NCI-H187 treated with DMSO at 0.1 percent for 48 hours (cell line): Measurements from ENCODE around the gene KCNJ6.

Experiments
- DNase-seq: peaks from one replicate; lab custom pipeline; 2025; lab: John Stamatoyannopoulos, UW

Gene KCNJ6

DNA sequence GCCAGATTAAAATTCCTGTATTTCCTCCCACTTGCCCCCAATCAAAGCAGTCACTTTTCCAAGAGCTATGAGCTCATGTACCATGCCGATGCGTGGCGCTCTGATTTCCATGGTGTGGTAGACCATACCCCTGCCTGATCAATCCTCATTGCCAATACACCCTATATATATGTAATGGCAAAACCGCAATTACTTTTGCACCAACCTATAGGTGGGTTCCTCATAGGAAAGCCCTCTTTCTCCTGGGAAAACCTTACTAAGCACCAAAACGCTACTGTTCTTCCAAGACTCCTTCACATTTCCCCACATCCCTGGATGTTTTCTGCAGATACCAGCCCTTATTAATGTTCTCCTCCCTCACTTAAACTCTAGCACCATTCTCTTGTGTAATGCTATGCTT, 11.0 kb downstream of the KCNJ6 start:
- no peak for DNase-seq

DNA sequence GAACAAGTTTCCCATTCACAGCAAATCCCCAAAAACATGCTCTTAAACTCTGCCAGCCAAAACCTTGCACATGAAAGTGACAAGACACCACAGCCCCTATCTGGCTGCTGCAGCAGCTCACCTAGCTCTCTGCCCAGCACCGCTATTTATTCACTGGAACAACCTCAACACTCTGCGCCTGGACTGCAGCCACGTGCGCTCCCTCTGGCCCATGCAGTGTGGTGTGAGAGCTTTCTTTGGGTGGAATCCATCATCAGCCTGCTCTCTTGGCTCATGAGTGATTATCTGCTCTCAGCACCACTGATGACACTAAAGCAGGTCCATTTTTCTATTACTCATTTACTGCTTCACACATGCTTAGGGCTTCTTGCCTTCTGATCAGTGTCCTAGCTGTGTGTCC, 11.4 kb downstream of the KCNJ6 start:
- DNase-seq, result no peak

DNA sequence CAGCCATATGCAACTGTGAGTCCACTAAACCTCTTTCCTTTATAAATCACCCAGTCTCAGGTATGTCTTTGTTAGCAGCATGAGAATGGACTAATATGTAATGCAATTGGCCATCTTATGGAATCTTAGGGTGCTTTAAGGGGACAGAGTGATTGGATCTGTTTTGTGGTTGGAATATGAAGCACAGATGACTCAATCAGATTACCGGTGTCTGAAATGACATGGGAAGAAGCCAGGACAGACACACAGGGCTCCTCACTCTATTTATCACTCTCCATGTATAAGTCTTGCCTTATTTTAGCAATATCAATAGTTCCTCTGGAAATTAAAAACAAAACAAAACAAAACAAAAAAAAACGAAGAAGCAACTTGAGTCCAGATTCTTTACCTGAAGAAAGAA, 12.9 kb downstream of the KCNJ6 start:
- no peak for DNase-seq

DNA sequence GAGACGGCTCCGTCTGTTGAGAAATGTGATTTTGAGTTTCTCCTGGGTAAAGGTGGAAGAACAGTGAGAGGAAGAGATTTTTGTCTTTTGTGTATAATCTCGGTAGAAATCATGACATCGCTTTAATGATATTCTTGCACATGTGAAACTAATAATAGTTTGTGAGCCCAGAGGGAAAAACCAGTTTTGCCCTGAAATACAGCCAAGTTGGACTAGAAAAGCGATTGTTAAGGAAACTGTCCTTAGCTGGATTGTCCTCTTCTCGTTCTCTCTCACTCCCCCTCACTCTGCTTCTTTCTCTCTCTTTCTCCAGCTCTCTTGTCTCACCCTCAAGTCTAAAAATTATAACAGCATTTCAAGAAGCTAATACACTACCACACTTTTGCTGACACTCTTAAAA, 17.1 kb downstream of the KCNJ6 start:
- no peak for DNase-seq

DNA sequence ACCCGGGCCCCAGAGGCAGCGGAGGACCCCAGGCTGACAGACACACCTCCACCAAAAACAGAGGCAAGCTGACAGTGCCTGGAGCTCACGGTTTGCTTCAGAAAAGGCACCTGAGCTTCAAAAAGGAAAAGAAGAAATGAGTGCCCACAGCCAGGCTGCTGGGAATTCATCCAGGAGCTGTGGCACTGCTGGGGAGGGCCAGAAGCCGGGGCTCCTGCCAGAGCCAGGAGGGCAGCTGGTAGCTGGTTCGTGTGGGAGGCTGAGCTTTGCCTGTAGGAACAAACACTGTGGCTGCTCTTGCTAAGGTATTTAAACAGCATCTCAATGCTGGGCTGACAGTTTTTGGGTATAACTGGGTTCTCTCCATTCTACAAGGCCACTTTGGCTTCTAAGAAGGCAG, 19.5 kb downstream of the KCNJ6 start:
- no peak for DNase-seq

DNA sequence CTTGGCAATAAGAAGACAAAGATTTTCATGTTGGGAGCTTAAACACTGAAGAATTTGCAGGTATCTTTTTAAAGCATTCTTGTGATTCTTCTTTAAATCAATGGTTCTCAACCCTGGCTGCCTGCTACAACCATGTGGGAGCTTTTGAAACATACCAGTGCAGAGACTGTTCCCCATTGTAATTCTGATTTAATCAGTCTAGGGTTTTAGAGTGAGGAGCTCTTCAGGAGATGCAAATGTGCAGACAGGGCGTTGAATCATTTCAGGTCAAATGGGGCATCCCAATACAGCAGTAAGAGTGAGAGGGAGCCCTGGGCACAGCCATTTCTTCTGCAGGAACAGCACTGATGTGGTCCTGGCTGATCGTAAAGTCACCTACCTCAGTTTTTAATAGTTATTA, 24.3 kb downstream of the KCNJ6 start:
- no peak for DNase-seq

DNA sequence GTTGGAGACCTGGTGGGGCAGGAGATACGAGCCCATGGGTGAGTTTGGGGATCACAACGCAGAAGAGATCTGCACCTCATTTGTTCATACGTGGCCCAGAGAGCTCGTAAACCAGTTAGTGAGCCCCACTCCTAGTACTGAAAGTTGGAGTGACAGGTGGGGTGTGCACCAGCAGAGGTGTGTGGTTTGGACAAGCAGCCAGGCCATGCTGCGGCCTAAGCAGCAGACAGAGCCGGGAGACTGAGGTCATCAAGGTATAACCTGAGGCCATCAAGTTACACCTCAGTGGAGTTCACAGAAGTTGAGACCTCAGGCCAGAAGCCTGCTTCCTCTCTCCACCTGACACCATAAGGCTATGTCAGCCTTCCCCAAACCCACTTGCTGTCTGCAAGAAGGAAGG, 27.6 kb downstream of the KCNJ6 start:
- DNase-seq, result no peak

DNA sequence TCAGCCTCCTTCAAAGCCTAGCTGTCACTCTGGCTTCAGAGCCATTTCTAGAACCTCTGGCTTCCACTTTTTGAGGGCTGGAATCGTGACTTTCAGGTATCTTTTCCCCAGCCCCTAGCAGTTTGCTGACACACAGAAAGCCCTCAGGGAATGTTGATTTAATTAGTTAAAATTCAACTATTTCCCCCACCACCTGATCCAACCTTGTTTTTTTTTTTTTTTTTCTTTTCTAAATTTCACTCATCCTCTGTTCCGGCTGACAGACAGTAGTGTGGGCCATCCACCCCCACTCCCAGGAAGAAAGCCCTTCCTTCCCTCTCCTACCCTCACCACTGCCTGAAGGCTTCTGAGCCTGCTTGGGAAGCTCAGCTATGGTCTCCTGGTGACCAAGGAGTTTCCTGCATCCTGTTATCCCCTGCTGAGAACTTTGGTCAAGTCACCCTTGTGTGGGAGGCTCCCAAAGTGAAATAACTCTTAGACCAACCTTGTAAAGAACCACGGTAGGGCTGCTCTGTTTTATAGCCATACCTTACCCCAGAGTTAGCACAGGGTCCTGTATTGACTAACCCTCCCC, 29.4 kb downstream of the KCNJ6 start:
- DNase-seq, result no peak

DNA sequence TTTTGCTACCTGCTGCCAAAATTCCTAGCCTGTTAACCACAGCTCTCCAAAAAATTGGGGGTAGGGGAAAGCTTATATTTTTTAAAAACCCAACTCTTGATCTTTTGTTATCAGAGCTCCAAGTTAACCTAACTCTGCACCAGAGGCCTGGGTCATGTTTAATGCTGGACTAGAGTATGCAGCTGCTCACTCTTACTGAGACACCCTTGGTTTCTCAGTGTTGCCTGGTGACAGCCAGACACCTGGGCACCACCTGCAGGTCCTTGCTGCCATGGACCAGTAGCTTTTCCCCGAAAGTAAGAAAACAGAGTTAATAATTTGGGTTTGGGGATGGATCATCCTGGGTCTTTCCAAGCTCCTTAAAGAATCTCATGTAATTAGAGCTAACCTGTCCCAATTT, 30.1 kb downstream of the KCNJ6 start:
- DNase-seq, result no peak

DNA sequence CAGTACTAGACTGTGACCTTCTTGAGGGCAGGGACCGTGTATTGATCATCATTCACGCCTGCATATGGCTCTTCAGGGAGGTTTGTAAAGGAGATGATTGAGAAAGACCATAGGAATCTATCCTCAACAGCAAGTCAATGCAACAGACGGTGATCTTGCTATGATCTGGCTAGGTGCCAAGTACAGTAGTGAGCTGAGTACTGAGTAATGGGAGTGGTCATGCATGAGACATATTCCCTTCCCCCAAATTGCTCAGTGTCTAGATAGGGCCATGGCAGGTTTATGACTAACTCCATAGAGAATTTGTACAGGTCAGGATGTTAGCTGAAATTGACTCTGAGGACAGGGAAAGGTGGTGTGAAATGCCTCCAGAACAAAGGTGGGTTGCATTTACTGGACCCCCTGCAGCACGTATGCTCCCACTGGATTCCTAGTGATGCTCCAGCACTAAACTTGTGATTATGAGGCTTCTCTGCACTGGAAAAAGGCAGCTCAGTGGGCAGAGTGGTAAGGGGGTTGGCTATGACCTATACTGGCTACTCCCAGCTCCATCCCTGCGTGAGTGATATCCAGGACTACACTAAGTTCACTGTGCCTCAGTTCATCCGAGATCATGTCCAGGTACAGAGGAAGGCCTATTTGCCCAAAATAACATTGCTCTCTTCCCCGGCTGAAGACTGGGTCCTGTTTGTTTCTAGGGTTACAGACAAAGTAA, 37.2 kb downstream of the KCNJ6 start:
- no peak for DNase-seq

DNA sequence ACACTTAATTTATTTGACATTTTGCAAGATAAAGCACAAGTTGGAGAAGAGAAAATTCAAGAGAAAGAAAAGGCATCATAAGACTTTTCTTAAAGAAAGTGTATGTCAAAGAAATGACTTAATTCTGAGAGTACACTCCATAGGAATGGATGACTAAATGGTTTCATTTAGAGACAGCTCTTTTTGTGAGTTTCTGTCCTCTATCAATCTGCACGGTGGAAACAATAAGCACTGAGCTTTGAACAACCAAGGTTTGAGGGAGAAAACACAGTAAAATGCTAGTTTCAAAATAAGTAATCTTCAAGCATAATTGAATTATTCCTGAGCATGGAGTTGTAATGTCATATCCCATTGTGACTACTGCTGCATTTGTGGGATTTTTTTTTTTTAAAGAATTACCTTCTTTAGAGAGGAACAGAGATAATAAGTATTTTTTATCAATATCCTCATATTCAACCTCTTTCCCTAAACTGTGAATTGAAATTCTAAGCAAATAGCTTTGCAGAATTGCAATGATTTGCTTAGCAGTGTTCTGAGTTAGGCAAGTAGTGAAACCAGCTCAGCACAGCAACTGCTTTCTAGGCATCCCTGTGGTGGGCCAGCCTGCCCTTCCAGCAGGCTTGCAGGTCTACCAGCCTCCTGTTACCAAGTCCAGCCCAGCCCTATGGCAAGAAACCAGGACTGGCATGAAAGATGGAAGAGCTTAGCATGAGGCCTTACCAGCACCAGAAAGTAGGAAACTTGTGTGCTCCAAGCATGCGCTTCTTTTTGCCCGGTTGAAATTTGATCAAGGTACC, 38.2 kb downstream of the KCNJ6 start:
- no peak for DNase-seq

DNA sequence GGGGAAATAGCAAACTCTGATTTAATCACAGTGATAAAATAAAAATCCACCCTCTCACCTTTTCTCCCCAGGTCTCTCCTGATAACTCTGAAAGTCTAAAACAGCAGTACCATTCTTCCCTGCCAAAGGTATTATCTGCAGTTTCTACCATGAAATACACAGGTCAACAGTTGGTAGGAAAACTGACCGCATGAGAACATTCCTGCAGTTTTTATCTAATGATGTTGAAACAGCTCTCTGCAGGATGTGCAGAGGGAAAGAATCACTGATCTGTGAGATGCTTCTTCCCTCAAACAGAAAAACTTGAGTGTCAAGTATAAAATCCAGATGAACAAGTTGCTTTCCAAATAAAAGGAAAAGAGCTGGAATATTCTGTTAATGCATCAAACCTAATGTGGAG, 39.1 kb downstream of the KCNJ6 start:
- no peak for DNase-seq

DNA sequence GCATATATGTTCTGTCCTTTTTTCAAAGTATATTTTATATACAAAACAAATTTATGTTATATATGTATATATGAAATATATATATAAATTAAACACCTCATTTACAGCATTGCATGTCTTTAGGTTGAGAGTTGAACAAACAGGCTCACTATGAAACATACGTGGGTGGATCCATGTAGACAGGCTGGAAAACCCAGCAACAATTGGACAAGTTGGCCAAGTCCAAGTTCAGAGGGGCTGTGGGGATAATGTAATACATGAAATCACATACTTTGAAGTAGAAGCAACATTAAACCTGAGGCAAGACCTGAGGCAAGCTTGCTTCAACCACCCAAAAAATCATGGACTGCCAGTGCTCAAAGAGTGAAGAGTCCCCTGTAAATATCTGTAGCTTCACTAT, 39.7 kb downstream of the KCNJ6 start:
- DNase-seq, result no peak

DNA sequence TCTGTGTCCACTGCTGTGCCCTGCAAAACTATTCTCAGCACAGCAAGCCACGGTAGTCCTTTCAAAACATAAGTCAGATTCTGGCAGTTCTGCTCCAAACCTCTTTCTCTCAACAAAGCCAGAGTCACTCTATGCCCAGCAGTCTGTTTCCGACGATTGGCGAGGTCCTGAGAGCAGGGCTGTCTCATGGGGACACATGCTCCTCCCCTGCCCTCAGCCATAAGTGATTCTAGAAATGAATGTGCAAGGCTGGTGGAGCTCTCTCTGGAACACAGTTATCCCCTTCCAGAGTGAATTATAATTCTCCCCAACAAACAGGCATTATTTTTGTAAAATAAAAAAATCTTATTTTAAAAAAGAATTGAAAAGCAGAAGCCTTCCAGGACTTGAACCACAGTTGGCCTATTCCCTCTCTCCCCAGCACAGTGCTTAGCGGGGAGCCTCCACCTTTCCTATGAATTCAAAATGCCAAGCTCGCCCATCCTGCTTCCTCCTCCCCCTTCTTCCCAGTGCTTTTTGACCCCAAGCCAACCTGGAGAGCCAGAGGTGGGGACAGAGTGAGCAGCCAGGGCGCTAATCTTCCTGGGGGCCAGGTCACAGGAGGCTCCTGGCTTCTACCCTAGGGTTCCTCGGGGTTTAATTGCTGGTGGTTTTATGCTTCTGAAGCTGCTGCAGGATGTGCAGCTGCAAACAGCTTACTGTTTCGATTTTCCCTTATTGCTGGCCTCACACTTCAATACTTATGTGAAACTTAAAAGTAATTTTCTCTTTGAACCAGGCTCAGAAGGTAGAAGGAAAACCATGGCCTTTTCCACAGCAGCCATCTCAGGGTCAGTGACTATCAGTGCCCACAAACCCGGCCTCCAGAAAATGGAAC, 41.1 kb downstream of the KCNJ6 start:
- no peak for DNase-seq

DNA sequence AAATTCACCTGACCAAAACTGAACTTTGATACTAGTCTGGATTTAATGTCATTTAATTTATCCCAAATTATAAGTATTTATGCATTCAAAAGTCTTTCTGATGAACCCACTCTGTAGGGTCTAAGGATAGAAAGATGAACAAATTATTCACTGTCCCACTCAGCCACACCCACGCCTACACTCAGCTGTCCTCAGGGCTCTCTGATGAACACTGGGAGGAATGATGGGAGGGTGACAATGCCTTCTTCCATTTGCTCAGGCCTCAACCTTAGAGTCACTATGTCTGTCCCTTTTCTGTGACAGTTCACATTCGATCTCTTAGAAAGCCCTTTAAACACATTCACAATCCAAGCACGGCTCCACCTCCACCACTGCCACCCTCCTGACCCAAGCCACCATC, 41.8 kb downstream of the KCNJ6 start:
- no peak for DNase-seq

DNA sequence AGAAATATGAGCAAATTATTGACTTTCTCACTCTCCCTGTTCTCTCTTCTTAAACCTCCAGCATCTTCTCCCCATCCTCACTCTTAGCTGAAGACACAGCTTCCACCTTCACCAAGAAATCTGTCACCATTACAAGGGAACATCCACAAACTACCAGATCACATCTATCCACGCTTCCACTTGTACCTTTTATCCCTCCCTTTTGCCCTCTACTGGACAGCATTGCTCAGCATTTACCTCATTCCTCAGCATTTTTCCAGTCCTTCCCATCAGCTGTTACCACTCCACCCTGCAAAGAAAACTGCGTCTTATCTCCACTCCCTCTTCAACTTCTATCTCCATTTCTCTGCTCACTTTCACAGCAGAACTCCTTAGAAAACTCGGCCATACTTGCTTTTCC, 42.6 kb downstream of the KCNJ6 start:
- DNase-seq, result no peak

DNA sequence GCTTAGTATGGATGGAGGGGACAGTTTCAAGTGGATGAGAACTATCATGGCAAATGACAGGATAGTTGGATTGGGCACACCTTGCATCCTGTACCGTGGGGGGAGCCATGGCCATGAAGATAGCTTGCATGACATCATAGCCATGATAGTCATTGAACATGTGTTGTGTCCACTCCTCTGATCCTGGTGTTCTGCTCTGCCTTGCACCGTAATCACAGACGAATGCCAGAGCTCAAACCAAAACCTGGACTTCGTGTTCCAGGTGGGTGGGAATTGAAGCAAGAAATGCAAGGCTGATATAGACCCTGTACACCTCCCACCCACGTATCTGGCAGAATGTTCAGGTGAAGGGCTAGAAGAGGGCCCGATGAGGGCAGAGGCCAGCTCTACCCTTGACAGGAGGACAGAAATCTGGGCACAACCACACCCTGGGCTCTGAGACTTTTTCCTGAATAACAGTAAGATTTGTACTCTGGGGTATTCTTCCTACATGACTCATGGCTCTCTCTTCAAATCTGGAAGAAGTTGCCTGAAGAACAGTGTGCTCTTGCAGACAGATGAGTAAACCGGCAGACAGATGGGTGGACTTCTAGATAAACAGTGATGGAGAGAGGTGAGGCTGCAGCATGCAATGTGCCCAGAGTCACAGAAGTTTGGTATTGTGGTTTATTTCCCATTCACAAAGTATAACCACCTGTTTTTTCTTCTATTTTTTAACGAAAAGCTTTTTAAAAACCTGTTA, 45.0 kb downstream of the KCNJ6 start:
- no peak for DNase-seq

DNA sequence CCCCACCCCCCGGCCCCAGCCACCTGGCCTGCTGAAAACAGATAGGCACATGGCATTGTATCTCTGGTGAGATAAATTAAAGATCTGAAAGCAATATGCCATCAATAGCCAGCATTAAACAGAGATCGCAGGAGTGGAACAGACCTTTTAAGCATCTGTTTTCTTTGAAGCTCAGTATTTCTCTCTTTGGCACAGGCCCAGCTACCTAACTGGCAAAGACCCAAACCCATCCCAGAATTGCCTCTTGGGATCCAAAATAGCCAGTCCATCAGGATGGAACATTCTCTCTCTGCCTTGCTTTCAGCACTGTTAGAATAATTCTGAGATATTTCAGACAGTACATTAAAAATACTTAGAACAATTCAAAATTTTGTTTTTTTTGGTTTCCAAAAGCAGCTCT, 46.0 kb downstream of the KCNJ6 start:
- no peak for DNase-seq

DNA sequence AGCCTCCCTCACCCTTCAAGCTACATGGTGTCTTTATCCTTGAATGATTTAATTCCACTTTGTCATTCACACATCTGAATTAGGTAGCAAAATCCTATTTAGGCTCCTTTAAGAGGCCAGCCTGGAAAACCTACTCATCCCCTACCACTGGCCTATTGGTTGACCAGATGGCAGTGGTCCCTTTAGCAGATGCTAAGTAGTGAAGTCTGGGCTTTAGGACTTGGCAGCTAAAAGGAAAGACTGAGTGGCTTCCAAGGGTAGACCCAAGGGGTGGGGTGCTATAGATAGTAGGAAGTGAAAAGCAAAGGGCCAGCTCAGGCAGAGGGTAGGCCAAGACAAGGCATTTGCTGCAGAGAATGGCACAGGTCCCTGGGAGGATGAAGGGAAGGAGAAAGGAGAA, 46.6 kb downstream of the KCNJ6 start:
- DNase-seq, result no peak

DNA sequence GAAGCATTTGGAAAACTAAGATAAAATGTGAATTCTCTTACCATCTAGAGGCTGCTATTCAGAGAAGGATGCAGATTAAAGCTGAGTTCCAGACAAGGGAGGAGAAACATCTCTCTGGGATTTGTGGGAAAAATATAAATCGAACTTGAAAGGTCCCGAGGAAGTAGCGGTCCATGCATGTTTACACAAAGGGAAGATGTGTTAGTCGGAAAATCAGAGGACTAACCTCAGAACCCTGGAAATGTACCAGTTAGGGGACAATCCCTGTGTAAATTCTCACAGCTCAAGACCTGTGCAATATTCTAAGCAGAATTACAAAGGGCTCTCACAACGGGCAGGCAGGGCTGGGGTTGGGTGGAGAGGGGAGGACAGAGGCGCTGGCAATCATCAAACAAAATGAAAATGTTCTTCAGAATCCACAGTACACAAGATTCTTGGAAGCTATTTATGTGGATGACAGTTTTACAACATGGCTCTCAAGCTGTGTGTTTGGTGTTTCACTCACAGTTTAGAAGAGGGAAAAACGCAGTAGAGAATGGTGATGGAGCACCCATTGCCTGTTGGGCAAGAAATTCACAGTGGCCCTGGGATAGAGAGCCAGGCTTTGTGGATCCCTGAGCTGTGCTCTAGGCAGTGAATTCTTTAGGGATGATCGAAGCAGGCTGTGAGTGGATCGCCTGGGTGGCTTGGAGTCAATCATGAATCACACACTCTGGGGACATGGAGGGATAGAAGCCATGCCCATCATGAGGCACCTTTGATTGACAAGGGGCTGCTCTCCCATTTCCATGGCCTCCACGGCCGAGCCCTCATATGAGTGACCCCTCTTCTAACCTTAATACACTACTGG, 47.6 kb downstream of the KCNJ6 start:
- no peak for DNase-seq

DNA sequence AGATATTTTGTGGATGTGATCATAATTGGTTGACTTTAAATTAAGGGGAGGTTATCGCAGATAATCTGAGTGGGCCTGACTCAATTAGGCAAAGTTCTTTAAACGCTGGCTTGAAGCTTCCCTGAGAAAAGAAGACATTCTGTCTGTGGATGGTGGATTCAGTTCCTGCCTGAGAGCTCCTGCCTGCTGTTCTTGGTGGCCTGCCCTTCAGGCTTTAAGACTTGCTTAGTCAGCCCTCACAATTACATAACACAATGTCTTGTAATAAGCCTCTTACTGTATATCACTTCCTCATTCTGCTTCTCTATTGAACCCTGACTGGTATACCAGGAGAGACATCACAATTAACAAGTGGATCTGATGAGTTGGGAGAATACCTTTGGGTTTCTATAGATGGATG, 50.2 kb downstream of the KCNJ6 start:
- DNase-seq, result no peak
